HG03571 (cell line): ENCODE data around the gene TSR1.

Source experiments
- ATAC-seq: cut with Tn5 transposase; IDR thresholded peaks from one replicate; pipeline ENCODE4 v1.9.1; 2021; ENCODE audit not compliant: unreplicated experiment

The TSR1 gene

GRCh38 chr17:2369551-2370210, 33.4 kb upstream of the TSR1 start:
- ATAC-seq, result no peak

- no peak for ATAC-seq
Observed at GRCh38 chr17:2369039-2369438, 32.8 kb upstream of the TSR1 start.

- no peak for ATAC-seq
Observed at GRCh38 chr17:2368359-2368758, 32.1 kb upstream of the TSR1 start.

DNA sequence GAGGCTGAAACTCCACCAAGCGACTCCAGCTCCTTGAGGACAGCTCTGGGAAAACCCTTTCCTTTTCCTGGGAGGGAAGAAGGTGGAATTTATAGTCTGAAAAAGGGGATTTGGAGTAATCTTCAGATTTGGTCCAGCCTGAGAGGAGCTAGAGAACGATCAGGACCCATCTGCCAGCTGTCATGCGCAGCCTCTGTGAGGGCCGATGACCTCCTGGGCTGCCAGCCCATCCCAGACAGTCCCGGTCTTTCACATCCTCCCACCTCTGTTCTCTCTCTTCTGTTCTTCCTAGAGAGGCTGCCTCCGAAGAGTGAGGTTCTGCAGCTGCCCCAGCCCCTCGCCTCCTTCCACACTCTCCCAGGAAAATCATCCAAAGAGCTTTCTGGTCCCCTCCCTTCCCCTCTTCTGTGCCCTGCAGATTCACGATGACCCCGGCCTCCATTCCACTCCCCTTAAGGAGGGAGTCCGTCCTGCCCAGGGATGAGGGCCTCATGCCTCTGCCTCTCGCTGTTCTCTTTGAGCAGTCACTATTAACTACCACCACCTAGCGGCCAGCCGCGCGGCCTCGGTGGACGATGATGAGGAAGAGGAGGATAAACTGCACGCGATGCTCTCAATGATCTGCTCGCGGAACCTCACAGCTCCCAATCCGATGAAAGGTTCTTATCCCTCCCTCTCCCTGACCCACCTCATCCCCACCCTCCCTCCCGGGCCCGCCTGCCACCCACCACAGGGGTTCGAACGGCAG, 30.7 kb upstream of the TSR1 start:
- no peak for ATAC-seq

DNA sequence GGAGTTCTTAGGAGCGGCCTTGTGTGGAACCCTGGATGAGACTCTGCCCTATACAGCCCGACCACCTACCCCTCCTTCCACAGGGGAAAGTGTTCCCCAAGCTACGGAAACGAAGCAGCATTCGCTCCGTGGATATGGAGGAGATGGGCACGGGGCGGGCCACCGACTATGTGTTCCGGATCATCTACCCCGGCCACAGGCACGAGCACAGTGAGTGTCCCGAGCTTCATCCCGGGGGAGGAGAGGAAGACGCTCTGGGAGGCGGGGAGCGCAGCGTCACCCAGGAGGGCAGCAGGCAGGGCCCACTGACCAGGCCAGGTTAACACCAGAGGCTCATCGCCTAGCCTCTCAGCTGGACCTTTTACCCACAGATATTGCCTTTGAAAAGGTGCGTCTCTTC, 28.9 kb upstream of the TSR1 start:
- no peak for ATAC-seq

- ATAC-seq, result no peak
Observed at GRCh38 chr17:2364763-2365116, 28.5 kb upstream of the TSR1 start.

GRCh38 chr17:2363851-2364762, 27.9 kb upstream of the TSR1 start:
- ATAC-seq, result no peak

DNA sequence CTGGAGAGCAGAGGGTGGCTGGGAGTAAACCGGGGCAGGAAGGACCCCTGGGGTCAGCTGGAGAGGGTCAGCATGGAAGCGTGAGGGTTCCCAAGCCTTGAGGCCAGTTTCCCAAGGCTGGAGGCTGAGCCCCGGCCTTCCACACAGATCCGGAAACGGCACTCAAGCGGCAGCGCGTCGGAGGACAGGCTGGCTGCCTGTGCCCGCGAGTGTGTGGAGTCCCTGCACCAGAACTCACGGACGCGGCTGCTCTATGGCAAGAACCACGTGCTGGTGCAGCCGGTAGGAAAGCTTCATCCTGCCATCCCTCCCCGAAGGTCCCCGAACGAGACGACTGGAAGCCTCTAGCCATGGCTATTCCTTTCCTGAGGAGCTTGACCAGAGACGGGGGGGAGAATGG, 27.1 kb upstream of the TSR1 start:
- ATAC-seq, result no peak

GRCh38 chr17:2362881-2363280, 26.6 kb upstream of the TSR1 start:
- no peak for ATAC-seq

- ATAC-seq, result no peak
Observed at GRCh38 chr17:2362416-2362815, 26.2 kb upstream of the TSR1 start.

DNA sequence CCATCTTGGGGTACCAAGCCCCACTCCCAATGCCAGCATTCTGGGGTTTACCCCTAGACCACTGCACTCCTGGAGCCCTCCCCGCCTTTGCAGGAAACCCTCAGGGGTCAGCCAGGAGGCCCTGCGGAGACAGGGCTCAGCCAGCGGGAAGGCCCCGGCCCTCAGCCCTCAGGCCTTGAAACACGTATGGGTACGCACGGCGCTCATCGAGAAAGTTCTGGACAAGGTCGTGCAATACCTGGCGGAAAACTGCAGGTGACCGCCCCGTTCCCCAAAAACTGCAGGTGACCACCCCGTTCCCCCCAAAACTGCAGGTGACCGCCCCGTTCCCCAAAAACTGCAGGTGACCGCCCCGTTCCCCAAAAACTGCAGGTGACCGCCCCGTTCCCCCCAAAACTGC, 25.8 kb upstream of the TSR1 start:
- no peak for ATAC-seq

- ATAC-seq, result no peak
Observed at GRCh38 chr17:2361010-2361760, 24.9 kb upstream of the TSR1 start.

DNA sequence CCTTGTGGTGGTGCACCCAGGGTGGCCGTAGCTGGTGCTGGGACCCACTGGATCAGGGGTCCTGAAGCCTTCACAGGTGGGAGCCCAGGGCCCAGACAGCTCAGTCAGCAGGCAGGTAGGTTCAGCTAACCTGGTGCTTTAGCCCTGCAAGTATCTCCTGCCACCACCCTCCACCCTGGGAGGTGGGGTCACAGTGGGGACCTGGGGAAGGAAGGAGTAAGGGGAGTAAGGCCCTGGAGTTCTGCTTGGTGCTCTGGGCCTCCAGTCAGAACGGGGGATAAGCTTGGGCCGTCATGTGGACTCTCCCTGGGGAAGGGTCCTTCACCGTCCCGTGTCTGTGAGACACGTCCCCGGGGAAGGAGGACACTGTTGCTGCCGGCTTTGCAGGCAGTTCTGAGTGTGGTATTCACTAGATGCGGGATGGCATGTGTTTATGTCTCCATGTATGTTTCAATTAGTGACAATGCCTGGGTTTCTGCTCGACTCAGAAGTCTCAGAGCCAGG, 21.7 kb upstream of the TSR1 start:
- ATAC-seq, result no peak

DNA sequence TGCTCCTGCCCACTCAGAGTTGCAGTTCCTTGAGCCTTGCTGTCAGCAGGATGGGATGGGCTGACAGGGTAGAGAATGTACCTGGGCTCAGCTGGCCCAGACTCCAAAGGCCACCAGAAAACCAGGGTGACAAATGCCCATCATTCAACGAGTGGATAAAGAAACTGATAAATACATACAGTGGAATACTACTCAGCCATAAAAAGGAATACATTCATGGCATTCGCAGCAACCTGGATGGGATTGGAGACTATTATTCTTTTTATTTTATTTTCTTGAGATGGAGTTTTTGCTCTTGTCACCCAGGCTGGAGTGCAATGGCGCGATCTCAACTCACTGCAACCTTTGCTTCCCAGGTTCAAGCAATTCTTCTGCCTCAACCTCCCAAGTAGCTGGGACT, 21.0 kb upstream of the TSR1 start:
- no peak for ATAC-seq

- ATAC-seq, result no peak
Observed at GRCh38 chr17:2354311-2354710, 18.1 kb upstream of the TSR1 start.

DNA sequence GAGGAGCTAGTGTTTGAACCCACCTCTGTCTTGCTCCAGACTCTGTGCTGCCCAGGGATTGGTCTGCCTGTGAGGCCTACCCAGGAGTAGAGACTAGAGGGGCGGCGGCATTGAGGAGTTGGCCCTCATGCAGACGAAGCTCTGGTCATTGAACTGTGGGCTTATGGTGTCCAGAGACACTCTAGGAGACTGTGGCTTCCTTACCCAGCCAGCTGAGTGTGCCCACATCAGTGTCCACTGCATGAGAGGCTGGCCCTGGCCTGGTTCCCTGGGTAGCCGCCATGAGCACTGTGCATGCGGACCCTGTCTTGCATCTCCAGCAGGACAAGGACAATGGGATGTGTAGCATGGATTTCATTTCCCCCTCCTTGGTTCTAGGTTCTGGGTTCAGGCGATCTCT, 15.0 kb upstream of the TSR1 start:
- no peak for ATAC-seq

GRCh38 chr17:2347805-2348685, 11.8 kb upstream of the TSR1 start:
- ATAC-seq, result no peak

DNA sequence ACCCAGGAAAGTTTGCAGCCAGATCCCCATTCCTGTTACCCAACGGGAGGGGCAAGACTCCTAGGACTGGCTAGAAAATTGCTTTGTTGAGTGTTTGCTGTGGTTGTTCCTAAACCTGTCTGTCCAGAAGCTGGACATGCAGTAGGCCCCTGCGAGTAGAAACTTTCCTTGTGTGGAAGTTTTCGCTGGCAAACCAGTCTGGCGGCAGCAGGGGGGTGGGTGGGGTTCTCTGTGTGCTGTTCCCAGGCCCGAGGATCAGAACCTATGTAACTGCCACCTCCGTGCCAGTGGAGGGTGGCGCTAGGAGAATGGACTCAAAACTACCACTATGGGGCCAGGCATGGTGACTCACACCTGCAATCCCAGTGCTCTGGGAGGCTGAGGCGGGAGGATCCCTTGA, 10.2 kb upstream of the TSR1 start:
- no peak for ATAC-seq

DNA sequence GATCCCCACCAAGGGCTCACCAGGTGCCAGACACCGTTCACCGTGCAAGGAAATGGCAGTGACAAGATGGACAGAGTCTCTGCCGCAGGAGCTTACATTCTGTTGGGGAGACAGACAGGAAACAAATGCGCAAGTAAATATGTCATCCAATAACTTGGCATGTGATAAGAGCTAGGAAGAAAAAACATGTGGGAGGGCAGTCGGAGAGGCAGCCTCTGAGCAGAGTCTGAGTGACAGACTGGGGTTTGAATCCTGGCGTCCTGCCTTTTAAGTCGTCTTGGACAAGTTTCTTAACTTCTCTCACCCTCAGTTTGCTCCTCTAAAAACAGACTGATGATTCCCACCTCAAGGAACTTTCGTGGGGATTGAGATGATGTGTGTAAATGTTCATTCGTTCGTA, 8.3 kb upstream of the TSR1 start:
- ATAC-seq, result no peak

DNA sequence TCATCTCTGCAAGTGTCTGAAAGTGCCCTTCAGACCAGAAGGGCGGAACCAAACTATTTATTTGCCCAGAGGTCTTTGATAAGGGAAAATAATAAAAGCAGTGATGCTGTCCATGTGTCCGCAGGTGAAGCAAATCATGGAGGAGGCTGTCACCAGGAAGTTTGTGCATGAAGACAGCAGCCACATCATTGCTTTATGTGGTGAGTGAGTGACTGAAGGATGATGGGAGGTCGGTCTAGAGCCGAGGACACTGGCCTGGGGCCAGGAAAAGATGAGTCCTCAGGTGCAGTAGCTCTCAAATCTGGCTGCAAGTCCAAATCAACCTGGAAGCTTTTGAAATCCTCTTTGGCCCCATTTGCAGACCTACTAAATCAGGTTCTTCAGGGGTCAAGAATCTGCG, 7.2 kb upstream of the TSR1 start:
- ATAC-seq, result no peak
